ENCODE measurements around the gene IKBIP.

The IKBIP gene

GRCh38 chr12:98674841-98675240 is 30.3 kb upstream of the IKBIP start:
- TF ChIP-seq CTCF (IDR thresholded peaks at IDR 0.05): no peak

DNA sequence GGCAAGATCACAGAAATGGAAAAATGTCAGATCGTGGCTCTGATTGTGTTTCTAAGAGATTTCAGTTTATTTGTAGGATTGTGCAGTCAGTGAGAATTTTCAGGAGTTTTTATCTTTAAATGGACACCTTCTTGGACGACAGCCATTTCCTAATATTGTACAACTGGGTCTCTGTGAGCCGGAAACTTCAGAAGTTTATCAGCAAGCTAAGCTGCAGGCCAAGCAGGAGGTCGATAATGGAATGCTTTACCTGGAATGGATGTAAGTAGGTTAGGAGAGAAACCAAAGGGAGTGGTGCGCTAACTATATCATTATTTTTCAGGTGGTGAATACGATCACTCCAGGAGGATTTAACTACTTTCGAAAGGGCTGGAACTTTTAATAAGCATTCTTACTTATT is 26.9 kb upstream of the IKBIP start:
- no peak for TF ChIP-seq CTCF (IDR thresholded peaks at IDR 0.05)

DNA sequence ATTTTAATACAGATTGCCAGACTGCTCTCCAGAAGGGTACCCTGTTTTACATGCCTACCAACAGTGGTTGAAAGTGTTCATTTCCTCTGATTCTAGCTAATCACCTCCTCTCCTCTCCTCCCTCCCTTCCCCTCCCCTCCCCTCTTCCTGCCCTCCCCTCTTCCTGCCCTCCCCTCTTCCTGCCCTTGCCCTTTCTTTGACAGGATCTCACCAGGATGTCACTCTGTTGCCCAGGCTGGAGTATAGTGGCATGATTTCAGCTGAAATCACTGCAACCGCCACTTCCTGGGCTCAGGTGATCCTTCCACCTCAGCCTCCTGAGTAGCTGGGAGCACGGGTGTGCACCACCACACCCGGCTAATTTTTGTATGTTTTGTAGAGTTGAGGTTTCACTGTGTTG is 25.2 kb upstream of the IKBIP start:
- no peak for TF ChIP-seq CTCF (IDR thresholded peaks at IDR 0.05)

DNA sequence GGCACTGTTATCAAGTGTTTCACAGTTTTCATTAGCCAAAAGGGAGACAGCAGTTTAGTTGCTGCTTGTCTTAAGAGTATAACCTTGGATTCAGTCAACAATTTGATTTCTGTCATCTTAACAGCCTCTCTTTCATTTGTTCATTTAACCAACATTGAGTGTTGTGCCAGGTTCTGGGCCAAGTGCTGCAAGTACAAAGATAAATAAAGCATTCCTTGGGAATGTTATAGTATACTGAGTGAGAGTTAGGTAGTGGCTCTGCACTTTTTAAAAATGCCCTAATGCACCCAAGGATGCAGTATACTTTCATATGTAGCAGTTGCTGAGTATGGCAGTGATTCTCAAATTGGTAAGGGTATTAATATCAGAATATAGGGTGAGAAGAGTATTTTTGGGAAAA is 15.9 kb upstream of the IKBIP start:
- TF ChIP-seq CTCF (IDR thresholded peaks at IDR 0.05): no peak

GRCh38 chr12:98656289-98657101 is 11.9 kb upstream of the IKBIP start:
- TF ChIP-seq CTCF (IDR thresholded peaks at IDR 0.05): no peak

DNA sequence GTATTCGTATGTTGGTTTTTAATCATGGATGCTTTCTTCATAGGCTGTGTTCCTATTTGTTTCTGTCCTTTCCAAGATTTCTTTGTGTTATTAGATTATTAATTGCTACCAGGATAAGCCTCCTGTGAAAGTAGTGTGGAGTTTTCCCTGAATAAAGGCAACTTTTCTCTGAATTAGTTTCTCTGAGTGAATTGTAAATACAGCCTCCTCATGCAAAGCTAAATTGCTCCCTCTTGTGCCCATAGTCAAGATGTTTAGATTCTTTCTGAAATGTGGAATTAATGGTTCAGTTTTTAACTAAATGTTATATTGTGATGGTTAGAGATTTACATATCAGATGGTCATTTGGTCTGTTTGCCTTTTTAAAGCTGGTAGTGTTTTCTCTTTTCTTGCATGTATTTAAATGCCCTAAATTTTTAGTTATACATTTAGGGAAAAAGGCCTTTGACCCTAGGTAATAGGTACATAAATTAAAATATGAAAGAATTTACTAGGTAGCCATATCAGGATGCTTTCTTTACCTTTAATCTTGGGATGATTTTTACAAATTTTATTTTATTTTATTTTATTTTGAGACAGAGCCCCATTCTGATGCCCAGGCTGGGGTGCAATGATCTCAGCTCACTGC is 9.4 kb upstream of the IKBIP start:
- peak; percentile 72 for TF ChIP-seq CTCF (IDR thresholded peaks at IDR 0.05)

DNA sequence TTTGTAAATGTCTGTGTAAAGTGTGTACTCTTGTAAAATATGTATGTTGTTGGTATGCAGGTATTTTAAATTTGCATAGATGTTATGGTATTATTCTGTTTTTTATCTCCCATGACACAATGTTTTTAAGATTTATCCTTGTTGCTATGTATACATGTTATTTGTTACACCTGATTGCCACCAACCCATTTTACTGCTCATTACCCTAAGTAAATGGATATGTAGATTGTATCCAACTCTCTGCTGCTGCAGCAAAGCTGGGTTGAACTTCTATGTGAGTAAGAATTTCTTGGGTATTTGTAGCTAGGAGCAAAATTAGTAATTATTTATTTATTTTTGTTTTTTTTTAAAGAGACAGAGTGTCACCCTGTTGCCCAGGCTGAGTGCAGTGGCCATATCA is 6.7 kb upstream of the IKBIP start:
- no peak for TF ChIP-seq CTCF (IDR thresholded peaks at IDR 0.05)

All from LNCAP (cell line).